ENCODE data around the gene SLC47A1. TPM values are rescaled to one million over a fixed set of nuclear protein-coding genes. Genes with fewer than 3 reads are reported as not detected.

SLC47A1 gene
- total and polyA plus RNA-seq, 2 of the 4 experiments (the other 2 are of a cell fraction), result not detected

GRCh38 chr17:19539040-19539399, 5.4 kb downstream of the SLC47A1 start:
- Histone ChIP-seq H4K5ac (ENCODE audit: low read depth, low read length) (no peak overlapping the region), H4K20me1 (ENCODE audit: insufficient read depth, low read length) (no peaks in the 10 kb centered on the region), H2BK20ac (ENCODE audit: low read depth, low read length) (no peak overlapping the region), H3K79me1 (ENCODE audit: low read depth in 1 of 2, low read length in 2 of 2) (no peaks in the 10 kb centered on the region), H2BK5ac (ENCODE audit: low read depth, low read length, poor library complexity, severe bottlenecking) (no peak overlapping the region), H3K4me3 (ENCODE audit: insufficient read depth, low read depth, low read length) (no peak overlapping the region), H3K18ac (ENCODE audit: low read depth, low read length) (no peak overlapping the region), H3K23ac (ENCODE audit: low read depth, low read length) (no peak overlapping the region), H2AK9ac (replicated peaks; ENCODE audit: low read depth, low read length, poor library complexity) (no peak overlapping the region), H3K4me1 (ENCODE audit: control insufficient read depth, insufficient read depth, low read length) (no peaks in the 10 kb centered on the region), H2AFZ (replicated peaks; ENCODE audit: low read length, poor library complexity) (no peak overlapping the region), H2AK5ac (ENCODE audit: low read depth, low read length) (no peak overlapping the region), H3K9ac (ENCODE audit: low read depth, low read length) (no peak overlapping the region), H3K56ac (ENCODE audit: extremely low read depth, insufficient read depth, low read length) (no peak overlapping the region), H4K8ac (ENCODE audit: low read depth in 2 of 2, low read length in 2 of 2) (no peak overlapping the region), H3K9me3 (ENCODE audit: control insufficient read depth, insufficient read depth, low read length) (no peaks in the 10 kb centered on the region), H3K4me2 (ENCODE audit: low read depth, low read length) (no peak overlapping the region), H3K14ac (replicated peaks; ENCODE audit: low read depth, low read length) (no peak overlapping the region), H3K27ac (ENCODE audit: insufficient read depth, low read length) (no peak overlapping the region), H2BK15ac (ENCODE audit: low read depth, low read length) (no peak overlapping the region), H3K36me3 (ENCODE audit: control insufficient read depth, insufficient read depth, low read length) (no peaks in the 10 kb centered on the region), H2BK120ac (ENCODE audit: low read depth, low read length) (no peak overlapping the region), H3K27me3 (ENCODE audit: control insufficient read depth, insufficient read depth, low read length) (peaks cover 53% of the 10 kb centered on the region), H3K9me1 (ENCODE audit: insufficient read depth, low read length) (no peaks in the 10 kb centered on the region), H4K91ac (ENCODE audit: insufficient read depth, low read depth, low read length) (no peak overlapping the region), H3K4ac (ENCODE audit: low read depth, low read length) (no peak overlapping the region)
- 84% methylated on average over 5 of the region's 7 CpGs; no CpG with 5 or more reads in 1 of the 2 experiments for WGBS, 2 experiments (ENCODE audit: extremely low coverage in 2 of 2, insufficient read length in 1 of 2)
- POLR2A ChIA-PET (ENCODE audit: unreplicated experiment), result no interaction called here
- CTCF ChIA-PET, result no interaction called here
- BruUV-seq (replicated peaks), result no TSS peak
- DNase-seq, result no peak
- intact Hi-C loops (cut with micrococcal nuclease) (no loop called here), in situ Hi-C loops (cut with MboI; ENCODE audit: low sequenced_read_pairs) (no loop called here), dilution Hi-C loops (cut with HindIII; ENCODE audit: low sequenced_read_pairs, unreplicated experiment) (no loop called here)
- TF ChIP-seq POLR2A (IDR thresholded peaks at IDR 0.05; ENCODE audit: low read depth, low read length) (no peak), ELK1 (IDR thresholded peaks at IDR 0.05; ENCODE audit: borderline replicate concordance, low read depth, low read length) (no peak), RFX5 (IDR thresholded peaks at IDR 0.05; ENCODE audit: low read depth, low read length) (no peak), RCOR1 (IDR thresholded peaks at IDR 0.05; ENCODE audit: insufficient replicate concordance, low read length) (no peak), MAFK (IDR thresholded peaks at IDR 0.05; ENCODE audit: low read depth, low read length) (no peak), CHD1 (IDR thresholded peaks at IDR 0.05; ENCODE audit: low read depth, low read length) (no peak), BHLHE40 (IDR thresholded peaks at IDR 0.05; ENCODE audit: low read depth, low read length) (no peak), FOS (IDR thresholded peaks at IDR 0.05; ENCODE audit: low read depth, low read length) (no peak), RAD21 (IDR thresholded peaks at IDR 0.05; ENCODE audit: low read length) (no peak)
- no peak for ATAC-seq (ENCODE audit: low read depth)

Measured in IMR-90 (cell line).